GM18517 (cell line): ENCODE data around the gene P3H4.

Experiments used
- ATAC-seq: cut with Tn5 transposase; IDR thresholded peaks from one replicate; pipeline ENCODE4 v1.9.1; 2021; ENCODE audit warnings: mild to moderate bottlenecking, moderate library complexity; ENCODE audit not compliant: unreplicated experiment

The P3H4 gene

DNA sequence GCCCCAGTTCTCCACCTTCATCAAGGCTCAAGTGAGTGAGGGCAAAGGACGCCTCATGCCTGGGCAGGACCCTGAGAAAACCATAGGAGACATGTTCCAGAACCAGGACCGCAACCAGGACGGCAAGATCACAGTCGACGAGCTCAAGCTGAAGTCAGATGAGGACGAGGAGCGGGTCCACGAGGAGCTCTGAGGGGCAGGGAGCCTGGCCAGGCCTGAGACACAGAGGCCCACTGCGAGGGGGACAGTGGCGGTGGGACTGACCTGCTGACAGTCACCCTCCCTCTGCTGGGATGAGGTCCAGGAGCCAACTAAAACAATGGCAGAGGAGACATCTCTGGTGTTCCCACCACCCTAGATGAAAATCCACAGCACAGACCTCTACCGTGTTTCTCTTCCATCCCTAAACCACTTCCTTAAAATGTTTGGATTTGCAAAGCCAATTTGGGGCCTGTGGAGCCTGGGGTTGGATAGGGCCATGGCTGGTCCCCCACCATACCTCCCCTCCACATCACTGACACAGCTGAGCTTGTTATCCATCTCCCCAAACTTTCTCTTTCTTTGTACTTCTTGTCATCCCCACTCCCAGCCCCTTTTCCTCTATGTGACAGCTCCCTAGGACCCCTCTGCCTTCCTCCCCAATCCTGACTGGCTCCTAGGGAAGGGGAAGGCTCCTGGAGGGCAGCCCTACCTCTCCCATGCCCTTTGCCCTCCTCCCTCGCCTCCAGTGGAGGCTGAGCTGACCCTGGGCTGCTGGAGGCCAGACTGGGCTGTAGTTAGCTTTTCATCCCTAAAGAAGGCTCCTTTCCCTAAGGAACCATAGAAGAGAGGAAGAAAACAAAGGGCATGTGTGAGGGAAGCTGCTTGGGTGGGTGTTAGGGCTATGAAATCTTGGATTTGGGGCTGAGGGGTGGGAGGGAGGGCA is 10.7 kb upstream of the P3H4 start:
- no peak for ATAC-seq

DNA sequence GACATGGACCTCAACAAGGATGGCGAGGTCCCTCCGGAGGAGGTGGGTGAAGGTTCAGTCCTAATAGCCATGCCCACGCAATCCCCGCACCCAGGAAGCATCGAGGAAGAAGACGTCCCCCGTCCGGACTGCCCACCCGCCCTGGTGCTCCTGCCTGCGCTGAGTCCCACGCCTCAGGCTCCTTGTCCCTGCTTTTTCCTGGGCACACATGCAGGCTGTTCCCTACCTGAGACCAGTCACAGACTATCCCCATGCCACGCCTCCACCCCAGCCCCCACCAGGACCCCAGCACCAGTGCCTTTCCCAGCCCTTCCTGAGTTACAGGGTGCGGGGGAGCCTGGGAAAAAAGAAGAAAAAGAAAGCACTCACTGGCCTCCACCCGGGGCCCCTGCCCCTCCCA is 10.0 kb upstream of the P3H4 start:
- no peak for ATAC-seq

DNA sequence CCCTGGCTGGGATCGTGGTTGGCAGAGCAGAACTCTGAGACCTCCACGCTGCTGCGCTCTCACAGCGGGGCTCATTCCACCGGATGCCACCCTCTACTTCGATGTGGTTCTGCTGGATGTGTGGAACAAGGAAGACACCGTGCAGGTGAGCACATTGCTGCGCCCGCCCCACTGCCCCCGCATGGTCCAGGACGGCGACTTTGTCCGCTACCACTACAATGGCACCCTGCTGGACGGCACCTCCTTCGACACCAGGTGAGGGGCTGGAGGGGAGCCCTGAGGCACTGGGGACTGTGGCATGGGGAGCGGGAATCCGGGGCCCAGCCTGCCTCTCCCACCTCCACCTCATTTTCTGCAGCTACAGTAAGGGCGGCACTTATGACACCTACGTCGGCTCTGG is 6.3 kb upstream of the P3H4 start:
- no peak for ATAC-seq

GRCh38 chr17:41816637-41817320 is 5.0 kb upstream of the P3H4 start:
- ATAC-seq = no peak

DNA sequence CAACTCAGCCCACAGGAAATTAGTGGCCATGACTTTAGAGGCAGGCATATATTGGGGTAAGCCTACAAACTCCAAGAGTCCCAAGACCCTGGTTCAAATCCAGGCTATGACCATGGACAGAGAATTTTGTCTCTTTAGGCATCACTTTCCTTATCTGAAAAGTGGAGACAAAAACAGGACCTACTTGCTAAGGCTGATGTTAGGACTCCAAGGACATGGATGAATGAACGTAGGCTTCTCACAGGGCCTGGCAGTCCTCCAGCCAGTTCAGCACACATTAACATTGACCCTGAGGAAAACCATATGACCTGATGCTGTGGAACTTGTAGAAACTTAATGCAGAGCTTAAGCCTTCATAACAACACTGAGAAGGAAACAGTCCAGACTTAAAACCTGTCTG is 2.4 kb upstream of the P3H4 start:
- no peak for ATAC-seq

DNA sequence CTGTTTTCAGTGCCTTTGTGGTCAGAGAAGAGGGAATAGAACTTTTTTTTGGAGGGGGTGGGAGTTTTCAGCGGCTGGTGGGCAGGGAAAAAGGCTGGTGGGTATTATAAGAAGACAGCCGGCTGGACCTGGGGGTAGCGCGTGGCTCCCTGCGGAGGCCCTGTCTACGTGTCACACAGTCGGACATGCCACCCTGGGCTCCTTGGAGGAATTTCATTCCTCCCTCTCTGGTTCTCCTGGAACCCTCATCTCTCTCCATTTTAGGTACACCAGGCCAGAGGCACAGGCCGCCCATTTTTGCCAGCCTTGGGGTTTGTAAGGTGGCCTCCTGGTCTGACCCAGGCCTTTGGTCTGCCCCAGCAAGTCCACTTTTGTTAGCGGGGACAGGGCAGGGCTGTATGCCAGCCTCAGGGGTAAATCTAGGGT is 2.0 kb upstream of the P3H4 start:
- no peak for ATAC-seq

DNA sequence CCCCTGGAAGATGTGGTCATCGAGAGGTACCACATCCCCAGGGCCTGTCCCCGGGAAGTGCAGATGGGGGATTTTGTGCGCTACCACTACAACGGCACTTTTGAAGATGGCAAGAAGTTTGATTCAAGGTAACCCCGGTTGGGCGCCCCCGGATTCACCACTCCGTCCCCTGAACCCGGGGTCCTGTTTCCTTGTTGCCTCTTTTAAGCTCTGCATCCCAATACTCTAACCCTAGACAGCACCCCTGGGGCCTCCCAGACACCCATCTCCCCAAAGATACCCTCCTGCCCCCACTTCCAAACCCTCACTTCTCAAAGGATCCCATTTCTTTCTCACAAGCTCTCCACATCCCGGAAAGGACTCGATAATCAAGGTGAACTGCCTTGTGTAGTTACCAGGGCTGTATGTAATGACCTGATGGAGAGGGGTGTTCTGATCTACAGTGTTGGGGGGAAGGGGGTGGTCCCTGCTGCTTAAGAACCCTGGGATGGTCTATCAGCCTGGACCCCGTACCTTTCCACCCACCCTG is 1.5 kb upstream of the P3H4 start:
- no peak for ATAC-seq

DNA sequence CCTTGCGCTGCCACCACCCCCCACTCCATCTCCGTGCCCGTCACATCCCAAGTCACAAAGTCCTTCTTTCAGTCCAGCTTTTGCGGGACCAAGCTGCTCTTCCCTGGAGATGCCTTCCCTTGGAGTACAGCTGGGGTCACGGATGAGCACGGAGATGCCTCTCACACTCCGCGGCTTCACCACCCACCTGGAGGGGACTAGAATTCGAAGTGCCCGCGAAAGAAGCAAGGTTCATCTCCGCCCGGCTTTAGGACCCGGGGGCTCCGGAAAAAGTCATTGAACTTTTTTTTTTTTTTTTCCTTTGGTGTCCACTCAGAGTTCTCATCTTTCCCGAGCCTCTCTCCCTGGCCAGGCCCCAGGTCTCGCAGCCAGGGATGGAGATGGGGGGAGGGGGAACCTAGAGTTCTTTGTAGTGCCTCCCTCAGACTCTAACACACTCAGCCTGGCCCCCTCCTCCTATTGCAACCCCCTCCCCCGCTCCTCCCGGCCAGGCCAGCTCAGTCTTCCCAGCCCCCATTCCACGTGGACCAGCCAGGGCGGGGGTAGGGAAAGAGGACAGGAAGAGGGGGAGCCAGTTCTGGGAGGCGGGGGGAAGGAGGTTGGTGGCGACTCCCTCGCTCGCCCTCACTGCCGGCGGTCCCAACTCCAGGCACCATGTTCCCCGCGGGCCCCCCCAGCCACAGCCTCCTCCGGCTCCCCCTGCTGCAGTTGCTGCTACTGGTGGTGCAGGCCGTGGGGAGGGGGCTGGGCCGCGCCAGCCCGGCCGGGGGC is 817 bp upstream of the P3H4 start, which contains the start of gene FKBP10:
FKBP10 (plus strand) TSS at position 624 of the 771 bp plus-strand sequence; CDS start at position 655, 31 bp downstream.
- ATAC-seq = no peak

DNA sequence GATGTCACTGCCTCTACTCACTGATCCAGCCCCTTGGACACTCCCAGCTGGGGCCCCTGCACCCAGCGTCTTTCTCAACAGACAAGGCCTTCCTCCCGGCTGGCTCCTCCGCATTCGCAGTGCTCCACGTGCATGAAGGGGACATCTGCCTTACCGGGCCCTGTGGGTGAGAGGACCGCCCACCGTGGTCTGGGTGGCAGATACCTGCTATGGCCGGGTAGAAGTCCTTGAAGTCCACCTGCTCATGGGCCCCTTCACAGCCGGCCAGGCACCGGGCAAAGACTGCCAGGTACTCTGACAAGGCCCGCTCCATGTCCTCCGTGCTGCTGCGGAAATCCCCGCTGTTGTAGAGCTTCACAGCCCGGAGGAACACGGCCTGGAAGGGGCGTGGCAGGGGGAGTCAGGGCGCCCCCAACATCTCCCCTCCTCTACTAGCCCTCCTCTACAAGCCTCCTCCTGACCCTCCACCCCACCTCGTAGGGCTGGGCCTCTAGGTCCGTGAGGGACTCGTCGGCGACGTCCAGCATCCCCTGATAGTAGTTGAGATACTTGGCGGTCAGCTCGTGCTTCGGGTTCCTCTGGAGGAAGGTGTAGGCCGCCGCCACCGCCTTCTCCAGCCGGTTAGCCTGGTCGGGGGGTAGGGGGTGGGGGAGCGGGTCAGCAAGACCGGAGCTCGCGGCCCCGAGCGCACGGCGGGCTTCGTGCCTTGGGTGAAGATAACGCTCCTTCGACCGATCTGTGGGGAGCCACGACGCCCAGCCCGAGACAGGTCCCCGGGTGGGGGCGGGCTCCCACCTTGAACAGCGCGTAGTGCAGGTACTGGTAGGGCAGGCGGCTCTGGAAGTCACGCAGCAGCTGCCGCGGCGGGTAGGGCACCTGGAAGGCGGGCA is 845 bp downstream of the P3H4 start:
- ATAC-seq = no peak

- no peak for ATAC-seq
Observed at GRCh38 chr17:41806685-41807445, 4.9 kb downstream of the P3H4 start.

GRCh38 chr17:41803049-41804020 is 8.4 kb downstream of the P3H4 start:
- ATAC-seq = no peak

DNA sequence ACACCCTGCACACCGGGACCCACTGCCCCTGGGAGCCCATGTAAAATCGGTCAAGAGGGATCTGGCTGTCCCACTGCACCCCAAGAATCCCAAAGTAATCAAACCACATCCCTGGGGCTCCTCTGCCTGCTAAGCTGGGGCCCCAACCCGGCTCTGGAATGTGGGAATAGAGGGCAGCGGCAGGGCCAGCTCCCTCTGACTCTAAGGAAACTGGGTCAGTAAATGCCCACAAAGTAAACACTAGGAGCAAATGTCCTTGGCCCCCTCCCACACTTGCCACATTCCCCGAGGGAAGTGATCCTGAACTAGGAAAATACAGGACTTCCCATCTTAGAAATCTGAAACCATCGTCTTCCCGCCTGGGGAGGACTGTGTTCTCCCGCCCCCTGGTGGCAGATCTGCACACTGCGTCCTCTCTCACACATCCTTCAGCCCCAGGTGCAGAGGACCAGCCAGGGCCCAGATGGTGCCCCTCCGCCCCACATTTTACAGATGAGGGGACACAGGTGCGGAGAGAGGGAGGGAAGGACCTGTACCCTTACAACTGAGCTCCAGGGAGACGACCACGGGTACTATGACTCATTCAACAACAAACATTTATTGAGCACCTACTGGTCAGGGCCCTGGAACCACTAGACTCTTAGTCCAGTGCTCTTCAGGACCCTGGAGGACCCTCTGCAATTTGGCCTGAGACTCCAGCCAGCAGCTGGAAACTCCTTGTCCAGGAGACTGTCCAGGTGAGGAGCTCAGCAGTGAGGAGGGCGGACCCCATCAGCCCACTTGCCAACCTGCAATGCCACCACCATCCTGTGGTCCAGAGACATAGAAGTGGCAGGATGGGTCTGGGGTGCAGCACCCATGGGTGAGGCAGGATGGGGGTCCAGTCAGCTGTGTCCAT is 10.1 kb downstream of the P3H4 start:
- ATAC-seq = no peak

DNA sequence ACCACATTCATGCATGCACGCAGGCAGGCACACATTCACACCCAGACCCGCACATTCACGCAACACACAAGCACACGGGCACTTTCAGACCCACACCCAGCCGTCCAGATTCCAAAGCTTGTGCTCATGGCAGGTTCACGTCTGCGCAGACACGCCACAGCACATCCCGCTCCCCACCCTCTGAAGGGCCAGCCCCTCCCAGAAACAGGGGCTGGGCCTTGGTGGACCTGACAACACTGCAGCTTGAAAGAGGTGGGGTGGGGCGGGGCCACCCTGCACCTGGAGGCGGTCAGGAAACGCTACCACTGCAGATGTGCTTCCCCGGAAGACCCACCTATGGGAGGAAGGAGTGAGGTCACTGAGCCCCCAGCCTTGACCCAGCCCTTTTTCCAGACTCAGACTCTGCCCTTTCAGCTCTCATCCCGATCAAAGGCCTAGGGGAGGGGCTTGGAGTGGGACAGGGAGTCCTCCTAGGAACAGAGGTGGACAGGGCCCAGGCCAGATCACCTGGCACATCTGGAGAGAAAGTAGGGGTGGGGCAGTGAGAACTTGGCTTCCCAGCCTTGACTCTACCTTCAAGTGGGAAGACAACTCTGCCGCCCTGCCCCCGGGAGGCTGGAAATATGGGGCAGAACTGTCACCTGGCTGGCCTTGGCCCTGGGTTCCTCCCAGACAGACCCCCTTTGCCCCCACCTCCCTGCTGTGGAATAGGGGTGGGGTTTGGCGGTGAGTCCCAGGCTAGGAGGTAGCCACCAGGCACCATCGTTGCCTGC is 11.0 kb downstream of the P3H4 start:
- no peak for ATAC-seq

GRCh38 chr17:41799366-41799765 is 12.4 kb downstream of the P3H4 start:
- no peak for ATAC-seq

GRCh38 chr17:41797377-41797776 is 14.4 kb downstream of the P3H4 start:
- ATAC-seq = no peak

DNA sequence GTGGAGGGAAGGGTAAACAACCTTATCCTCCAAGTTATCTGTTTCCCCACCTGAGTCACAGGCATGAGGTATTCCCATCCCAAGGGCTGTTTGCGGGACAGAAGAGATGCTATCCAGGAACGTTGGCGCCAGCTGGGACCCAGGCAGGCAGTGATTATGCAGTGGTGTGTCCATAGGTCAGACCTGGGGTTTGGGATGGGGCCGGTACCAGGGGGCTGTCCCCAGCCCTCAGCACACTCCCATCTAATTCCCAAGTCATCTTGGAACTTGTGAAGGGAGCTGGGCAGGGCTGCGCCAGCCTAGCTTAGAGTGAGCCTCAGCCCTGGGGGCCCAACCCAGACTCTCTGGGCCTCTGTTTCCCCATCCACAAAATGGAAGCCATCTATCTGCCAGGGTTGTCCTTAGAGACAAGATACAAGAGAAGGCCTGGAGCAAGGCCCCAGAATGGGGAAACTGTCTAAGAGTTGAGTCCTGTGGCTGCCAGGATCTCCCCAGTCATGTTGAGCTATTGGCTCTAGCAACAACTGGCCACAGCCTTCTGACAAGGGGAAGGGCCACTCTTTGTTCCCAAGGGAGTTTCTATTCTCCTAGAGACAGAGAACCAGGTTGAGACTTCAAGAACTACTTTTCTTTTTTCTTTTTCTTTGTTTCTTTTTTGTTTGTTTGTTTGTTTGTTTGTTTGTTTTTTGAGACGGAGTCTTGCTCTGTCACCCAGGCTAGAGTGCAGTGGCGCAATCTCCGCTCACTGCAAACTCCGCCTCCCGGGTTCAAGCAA is 15.4 kb downstream of the P3H4 start:
- no peak for ATAC-seq
